Sigmoid colon (tissue), 4 donors: ENCODE results near the gene COL4A1.

Source experiments
- EP300 ChIP-seq, 4 donors: sonication (generic); formaldehyde crosslinking; IDR thresholded peaks; one replicate each; pipeline ENCODE4 v1.6.1; 2017; ENCODE audit warnings: antibody characterized with exemption in 4 of 4
- POLR2A ChIP-seq, 2 donors: fragments of 450-650 bp; IDR thresholded peaks; one replicate each; pipeline ENCODE4 v1.6.1; 2016; ENCODE audit warnings: antibody characterized with exemption in 2 of 2, mild to moderate bottlenecking in 2 of 2, moderate library complexity in 2 of 2
- POLR2AphosphoS5 ChIP-seq, 4 donors: sonication (generic); formaldehyde crosslinking; IDR thresholded peaks; one replicate each; pipeline ENCODE4 v1.6.1; 2017; ENCODE audit warnings: antibody characterized with exemption in 4 of 4
- TF ChIP-seq, protein P1 (sequence below), 4 experiments: fragments of 450-650 bp in 3 of 4; fragments of 200-600 bp in 1 of 4; IDR thresholded peaks; one replicate each; pipeline ENCODE4 v1.5.1; 2016 to 2019; ENCODE audit warnings: antibody characterized with exemption in 4 of 4, mild to moderate bottlenecking in 3 of 4, moderate library complexity in 2 of 4

DNA sequence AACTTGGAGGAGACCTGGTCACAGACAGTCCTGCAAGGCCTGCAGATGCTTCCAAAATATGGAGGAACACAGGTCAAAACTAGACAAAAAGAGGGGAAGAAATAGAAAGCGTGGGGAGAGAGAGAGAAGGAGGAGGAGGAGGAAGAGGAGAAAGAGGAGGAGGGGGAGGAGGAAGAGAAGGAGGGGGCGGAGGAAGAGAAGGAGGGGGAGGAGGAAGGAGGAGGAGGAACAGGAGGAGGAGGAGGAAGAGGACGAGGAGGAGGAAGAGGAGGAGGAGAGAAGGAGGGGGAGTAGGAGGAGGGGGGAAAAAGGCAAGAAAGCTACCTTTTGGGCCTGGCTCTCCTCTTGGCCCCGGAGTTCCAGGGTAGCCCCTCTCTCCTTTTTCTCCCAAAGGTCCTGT, 105.8 kb downstream of the COL4A1 start:
- TF ChIP-seq, protein P1, sequence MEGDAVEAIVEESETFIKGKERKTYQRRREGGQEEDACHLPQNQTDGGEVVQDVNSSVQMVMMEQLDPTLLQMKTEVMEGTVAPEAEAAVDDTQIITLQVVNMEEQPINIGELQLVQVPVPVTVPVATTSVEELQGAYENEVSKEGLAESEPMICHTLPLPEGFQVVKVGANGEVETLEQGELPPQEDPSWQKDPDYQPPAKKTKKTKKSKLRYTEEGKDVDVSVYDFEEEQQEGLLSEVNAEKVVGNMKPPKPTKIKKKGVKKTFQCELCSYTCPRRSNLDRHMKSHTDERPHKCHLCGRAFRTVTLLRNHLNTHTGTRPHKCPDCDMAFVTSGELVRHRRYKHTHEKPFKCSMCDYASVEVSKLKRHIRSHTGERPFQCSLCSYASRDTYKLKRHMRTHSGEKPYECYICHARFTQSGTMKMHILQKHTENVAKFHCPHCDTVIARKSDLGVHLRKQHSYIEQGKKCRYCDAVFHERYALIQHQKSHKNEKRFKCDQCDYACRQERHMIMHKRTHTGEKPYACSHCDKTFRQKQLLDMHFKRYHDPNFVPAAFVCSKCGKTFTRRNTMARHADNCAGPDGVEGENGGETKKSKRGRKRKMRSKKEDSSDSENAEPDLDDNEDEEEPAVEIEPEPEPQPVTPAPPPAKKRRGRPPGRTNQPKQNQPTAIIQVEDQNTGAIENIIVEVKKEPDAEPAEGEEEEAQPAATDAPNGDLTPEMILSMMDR (IDR thresholded peaks at IDR 0.05): no peak
- TF ChIP-seq POLR2A (IDR thresholded peaks at IDR 0.05) (no peak), EP300 (IDR thresholded peaks at IDR 0.05) (no peak), POLR2AphosphoS5 (IDR thresholded peaks at IDR 0.05) (no peak)
